Umbilical cord (tissue), 2 donors: ENCODE measurements around the gene FAM89B. TPM values are rescaled to one million over a fixed set of nuclear protein-coding genes. Genes with fewer than 3 reads are reported as not detected.
"Not testable (repeated sequence)": the region's sequence is repeated elsewhere in the genome, so short reads cannot be mapped to it uniquely, and the experiment has no call there.

ENCODE experiments used
- DNase-seq: peaks from one replicate; pipeline ENCODE4 v3.0.0-alpha.2; 2015; ENCODE audit warnings: low spot score
- total RNA-seq: library from RNA; depleted of rRNA; stranded (reverse); fragments of >200 nt; gene quantifications from one replicate; pipeline ENCODE4 v1.2.3, GENCODE V29; 2014; ENCODE audit warnings: low replicate concordance; ENCODE audit not compliant: insufficient read depth

Gene FAM89B
- 36.8 TPM for total RNA-seq

DNA sequence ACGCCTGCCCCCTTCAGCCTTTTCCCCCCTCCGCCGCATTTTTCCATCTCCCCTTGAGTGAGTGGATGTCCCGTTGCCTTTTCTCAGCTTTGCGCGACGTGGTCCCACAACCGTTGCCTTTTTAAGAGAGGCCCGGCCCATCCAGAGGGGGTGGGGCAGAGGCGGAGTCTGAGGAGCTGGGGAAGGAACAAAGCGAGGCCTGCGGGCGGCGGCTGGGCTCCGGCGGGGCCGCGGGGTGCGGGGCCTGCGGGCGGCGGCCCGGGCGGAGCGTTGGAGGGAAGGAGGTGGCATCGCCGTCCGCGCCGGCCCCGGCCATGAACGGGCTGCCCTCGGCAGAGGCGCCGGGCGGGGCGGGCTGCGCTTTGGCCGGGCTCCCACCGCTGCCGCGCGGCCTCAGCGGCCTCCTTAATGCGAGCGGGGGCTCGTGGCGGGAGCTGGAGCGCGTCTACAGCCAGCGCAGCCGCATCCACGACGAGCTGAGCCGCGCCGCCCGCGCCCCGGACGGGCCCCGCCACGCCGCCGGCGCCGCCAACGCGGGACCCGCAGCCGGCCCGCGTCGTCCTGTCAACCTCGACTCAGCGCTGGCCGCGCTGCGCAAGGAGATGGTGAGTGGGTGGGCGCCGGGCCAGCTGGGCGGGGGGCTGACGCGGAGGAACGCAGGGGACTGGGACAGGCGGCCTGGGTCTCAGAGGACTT lies at the start of gene FAM89B:
FAM89B (plus strand) TSS at position 183 of the 696 bp plus-strand sequence; CDS start at position 315, 132 bp downstream.
- DNase-seq, result peak; percentile 95

DNA sequence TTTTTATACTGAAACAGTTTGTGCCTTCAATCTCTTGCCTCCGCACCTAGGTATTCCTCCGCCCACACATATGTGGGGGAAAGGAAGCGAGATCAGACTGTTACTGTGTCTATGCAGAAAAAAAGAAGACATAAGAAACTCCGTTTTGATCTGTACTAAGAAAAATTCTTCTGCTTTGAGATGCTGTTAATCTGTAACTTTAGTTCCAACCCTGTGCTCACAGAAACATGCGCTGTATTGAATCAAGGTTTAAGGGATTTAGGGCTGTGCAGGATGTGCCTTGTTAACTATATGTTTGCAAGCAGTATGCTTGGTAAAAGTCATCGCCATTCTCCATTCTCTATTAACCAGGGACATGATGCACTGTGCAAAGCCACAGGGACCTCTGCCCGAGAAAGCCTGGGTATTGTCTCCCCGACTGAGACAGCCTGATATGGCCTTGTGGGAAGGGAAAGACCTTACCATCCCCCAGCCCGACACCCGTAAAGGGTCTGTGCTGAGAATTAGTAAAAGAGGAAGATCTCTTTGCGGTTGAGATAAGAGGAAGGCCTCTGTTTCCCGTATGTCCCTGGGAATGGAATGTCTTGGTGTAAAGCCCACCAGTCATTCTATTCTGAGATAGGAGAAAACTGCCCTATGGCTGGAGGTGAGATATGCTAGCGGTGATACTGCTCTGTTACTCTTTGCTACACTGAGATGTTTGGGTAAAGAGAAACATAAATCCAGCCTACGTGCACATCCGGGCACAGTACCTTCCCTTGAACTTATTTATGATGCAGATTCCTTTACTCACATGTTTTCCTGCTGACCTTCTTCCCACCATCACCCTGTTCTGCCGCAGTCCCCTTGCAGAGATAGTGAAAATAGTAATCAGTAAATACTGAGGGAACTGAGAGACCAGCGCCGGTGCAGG lies 49.4 kb upstream of the FAM89B start:
- peak; percentile 94 for DNase-seq

DNA sequence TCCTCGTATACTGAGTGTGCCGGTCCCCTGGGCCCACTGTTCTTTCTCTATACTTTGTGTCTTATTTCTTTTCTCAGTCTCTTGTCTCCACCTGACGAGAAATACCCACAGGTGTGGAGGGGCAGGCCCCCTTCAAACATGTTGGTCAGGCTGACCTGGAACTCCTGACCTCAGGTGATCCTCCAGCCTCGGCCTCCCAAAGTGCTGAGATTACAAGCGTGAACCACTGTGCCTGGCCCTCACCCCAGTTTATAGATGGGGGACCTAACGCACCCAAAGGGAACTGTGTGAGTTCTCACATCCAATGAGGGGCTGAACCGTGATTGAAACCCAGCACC lies 48.7 kb upstream of the FAM89B start:
- not testable (repeated sequence) for DNase-seq

DNA sequence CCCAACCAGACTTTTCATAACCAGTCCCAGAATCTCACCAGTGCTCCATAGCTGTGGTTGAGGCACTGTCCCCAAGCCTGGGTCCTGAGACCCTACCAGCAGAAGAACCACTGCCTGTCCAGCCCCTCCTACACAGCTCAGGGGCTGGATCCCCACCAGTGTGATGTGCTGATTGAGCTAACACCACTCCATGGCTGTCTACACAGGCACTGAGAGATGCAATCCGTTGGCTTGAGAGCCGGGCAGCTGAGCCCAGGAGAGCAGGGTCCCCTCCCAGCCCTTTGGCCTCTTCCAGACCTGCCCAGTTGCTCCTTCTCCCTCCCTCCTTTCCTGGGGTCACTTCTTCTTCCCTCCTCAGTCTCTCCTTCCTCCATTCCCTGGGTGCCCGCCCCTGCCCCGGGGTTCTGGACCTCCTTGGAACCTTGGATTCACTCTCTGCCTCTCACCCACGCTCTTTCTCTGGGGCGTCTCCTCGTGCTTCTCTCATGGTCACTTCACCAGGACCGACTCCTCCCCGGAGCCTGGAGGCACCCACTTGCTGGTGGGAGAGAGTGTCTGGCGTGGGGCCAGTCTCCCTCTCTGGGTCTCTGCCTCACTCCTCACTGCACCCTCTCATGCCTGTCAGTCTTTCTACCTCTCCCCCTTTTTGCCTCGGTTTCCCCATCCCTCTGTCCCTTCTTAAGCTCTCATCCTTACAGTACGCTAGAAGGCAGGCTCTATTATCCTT lies 48.2 kb upstream of the FAM89B start:
- DNase-seq, result peak; percentile 97

DNA sequence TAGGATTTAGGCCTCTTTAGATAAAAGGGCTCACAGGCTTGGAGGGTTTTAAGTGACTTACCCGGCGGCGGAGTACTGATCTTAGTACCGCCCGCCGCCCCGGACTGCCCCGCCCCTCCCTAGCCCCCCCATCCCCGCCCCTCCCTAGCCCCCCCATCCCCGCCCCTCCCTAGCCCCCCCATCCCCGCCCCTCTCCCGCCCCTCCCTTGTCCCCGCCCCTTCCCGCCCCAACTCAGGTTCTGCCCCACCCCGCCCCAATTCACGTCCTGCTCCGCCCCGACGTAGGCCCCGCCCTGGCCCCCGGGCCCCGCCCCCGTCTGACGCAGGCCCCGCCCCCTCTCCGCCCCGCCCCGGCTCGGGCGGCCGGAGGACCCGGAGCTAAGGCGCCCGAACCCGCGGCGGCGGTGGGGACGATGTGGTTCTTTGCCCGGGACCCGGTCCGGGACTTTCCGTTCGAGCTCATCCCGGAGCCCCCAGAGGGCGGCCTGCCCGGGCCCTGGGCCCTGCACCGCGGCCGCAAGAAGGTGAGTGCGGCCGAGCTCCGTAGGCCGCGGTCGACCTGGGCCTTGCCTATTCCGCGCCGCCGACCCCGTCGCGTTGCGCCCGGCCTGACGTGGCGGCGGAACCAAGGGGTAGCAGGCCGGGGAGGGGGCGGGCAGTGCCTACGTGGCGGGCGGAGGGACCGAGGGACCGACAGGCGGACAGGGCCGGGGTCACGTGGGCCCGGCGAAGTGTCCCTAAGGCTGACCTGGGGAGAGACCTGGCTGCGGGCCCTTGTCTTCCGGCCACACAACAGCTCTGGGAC lies 47.4 kb upstream of the FAM89B start, which contains the start of gene SCYL1:
SCYL1 (plus strand) TSS at position 343 of the 805 bp plus-strand sequence; CDS start at position 414, 71 bp downstream.
- no peak for DNase-seq

DNA sequence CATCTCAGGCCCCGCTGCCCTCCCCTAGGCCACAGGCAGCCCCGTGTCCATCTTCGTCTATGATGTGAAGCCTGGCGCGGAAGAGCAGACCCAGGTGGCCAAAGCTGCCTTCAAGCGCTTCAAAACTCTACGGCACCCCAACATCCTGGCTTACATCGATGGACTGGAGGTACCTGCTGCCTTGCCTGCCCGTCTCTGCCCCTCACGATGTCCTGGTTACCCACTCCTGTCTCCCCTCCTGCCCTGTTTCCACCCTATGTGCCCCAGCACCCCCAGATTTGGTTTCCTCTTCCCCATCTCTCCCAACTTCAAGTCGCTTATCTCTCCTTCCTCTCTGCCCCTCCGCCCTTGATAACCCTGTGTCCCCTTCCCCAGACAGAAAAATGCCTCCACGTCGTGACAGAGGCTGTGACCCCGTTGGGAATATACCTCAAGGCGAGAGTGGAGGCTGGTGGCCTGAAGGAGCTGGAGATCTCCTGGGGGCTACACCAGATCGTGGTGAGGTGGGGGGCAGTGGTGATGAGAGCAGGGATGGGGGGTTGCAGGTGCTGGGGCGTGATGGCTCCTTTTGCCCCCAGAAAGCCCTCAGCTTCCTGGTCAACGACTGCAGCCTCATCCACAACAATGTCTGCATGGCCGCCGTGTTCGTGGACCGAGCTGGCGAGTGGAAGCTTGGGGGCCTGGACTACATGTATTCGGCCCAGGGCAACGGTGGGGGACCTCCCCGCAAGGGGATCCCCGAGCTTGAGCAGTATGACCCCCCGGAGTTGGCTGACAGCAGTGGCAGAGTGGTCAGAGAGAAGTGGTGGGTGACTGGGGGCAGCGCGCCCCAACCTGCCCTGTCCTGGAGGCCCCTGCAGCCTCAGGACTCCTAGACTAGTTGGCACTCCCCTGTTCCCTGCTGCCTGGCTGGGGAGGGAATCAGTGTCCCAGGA lies 46.5 kb upstream of the FAM89B start:
- DNase-seq, result no peak

DNA sequence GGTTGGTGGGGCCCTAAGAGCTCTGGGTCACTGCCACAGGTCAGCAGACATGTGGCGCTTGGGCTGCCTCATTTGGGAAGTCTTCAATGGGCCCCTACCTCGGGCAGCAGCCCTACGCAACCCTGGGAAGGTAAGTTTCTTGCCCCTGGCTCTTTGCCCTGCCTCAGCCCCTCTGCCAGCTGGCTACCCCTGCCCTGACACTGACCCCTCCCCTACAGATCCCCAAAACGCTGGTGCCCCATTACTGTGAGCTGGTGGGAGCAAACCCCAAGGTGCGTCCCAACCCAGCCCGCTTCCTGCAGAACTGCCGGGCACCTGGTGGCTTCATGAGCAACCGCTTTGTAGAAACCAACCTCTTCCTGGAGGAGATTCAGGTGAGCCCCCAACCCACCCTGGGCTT lies 45.6 kb upstream of the FAM89B start:
- DNase-seq, result no peak

DNA sequence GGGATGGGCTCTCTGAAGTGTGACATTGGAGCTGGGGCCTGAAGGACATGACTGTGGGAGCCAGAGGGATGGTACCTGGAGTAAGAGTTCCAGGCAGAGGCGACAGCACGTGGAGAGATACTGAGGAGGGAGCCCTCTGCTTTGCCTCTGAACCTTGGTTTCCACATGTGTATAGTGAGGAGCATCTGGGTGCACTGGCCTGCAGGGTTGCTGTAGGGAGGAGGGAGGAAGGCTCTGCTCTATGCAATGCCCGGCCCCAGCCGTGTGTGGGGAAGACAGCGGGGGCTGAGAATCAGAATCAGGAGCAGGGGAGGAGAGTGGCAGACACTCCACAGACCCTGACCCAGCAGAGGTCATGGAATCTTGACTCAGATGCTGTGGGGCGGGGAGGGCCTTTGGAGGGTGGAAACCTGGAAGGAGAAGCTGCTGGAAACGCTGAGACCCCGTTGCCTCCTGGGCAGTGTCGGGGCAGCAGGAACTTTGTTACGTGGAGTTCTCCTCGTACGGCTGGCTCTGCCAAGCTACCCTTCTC lies 43.5 kb upstream of the FAM89B start:
- no peak for DNase-seq

DNA sequence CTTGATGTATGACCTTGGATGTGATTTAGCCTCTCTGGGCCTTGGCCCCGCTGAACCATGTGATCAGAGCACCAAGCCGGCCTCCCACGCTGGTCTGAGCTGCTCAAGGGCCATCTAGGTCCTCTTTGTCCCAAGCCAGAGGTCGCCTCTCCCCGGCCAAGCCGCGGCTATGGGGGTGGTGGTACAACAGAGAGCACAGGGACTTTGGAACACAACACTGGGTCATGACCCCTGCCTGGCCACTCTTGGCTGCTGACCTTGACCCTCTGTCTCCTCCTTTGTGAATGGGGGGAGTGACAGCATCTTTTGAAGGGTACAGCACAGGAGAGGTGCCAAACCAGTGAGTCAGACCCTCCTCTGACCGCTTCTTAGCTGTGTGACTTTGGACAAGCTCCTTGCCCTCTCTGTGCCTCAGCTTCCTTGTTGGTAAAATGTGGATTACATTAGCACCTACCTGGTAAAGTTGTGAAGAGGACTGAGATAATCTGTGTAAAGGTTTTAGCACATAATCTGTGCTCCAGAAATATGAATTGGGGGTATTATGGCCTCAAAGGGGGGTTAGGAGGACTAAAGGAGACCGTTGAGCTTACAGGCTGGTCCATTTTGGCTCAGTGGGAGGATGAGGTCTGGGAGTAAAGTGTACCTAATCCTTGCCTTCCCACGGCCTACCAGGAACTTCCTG lies 42.7 kb upstream of the FAM89B start:
- DNase-seq, result no peak

DNA sequence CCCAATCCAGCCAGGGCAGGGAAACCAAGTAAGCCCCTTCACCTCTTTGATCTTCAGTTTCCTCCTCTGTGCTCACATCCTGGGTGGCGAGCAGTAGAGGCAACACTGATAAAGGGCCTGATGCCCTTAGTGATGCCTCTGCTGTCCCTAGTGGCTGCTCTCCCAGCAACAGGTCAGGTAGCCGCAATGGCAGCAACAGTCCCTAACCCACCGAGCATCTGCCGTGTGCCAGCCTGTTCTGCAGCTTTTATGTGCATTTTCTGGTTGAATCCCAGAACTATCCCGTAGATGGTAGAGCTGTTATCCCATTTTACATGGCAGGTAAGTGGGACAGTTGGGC lies 42.2 kb upstream of the FAM89B start:
- no peak for DNase-seq

DNA sequence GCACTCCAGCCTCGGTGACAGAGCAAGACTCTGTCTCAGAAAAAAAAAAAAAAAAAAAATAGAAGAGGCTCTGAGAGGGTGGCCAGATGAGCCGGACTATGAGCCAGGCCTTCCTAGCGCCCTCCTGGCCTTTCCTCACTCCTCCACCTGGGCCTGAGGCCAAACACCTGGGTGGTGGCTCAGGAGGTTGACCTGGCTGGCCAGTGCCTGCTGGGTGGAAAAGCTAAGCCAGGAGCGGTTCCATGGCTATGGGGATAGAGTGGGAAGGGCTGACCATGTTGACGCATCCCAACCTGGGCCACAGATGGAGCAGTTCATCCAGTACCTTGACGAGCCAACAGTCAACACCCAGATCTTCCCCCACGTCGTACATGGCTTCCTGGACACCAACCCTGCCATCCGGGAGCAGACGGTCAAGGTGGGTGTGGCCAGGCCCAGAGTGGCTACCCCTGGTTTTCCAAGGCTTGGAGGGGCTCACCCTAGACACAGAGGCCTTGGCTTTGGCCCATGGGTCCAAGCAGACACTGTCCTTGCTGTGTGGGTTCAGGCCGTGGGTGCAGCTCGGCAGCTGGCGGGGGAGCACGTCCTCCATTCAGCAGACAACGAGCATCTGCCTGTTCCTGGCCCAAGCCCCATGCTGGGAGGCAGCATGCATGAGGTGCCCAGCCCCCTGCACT lies 39.8 kb upstream of the FAM89B start:
- no peak for DNase-seq

DNA sequence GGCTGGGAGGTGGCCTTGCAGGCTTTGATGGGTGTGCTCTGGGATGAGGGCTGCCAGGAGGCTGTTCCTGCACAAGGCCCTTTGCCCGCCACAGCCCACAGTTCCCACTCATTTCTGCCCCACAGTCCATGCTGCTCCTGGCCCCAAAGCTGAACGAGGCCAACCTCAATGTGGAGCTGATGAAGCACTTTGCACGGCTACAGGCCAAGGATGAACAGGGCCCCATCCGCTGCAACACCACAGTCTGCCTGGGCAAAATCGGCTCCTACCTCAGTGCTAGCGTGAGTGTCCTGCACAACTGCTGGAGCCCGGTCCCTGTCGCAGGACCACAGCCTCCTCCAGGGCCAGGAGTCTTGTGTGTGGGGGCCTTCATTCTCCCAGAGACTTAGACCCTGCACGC lies 37.2 kb upstream of the FAM89B start:
- DNase-seq, result no peak

DNA sequence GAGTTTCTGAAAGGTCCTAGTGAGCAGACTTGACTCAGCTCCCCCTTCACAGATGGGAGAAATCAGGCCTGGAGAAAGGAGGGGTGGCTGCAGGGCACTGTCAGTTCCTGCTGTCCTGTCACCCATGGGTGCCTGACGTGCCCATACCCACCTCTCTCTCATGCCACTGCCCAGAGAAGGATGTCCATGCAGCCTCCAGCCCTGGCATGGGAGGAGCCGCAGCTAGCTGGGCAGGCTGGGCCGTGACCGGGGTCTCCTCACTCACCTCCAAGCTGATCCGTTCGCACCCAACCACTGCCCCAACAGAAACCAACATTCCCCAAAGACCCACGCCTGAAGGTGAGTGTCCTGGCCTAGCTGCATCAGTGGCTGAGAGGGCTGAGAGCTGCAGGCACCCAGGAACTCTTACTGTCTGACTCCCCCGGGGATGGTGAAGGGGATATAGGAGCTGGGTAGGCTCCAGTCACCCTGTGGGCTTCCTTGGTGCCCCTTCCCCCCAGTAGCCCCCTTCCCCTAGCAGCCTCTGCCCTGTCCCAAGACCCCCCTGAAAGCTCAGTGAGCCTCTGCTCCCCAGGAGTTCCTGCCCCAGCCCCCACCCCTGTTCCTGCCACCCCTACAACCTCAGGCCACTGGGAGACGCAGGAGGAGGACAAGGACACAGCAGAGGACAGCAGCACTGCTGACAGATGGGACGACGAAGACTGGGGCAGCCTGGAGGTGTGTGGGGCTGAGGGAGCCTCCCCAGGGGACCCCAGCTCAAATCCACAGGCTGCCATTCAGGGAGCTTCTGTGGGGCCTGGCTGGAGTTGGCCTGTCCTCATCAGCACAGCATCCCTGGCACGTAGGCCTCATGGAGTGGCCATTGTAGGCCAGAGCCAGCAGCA lies 35.7 kb upstream of the FAM89B start:
- DNase-seq, result no peak

DNA sequence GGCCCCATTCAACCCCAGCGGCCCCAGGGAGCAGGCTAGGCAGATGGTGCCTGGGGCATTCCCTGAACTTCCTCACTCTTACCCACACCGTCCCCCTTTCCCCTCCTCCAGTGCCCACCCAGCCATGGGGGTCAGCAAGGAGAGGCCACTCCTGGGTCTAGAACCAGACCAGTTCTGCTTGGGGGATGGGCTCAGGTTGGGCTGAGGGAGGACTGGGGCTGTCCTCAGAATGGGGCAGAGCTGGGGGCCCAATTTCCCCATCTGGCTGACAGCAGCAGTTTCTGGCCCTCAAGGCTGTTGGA lies 35.1 kb upstream of the FAM89B start:
- no peak for DNase-seq

DNA sequence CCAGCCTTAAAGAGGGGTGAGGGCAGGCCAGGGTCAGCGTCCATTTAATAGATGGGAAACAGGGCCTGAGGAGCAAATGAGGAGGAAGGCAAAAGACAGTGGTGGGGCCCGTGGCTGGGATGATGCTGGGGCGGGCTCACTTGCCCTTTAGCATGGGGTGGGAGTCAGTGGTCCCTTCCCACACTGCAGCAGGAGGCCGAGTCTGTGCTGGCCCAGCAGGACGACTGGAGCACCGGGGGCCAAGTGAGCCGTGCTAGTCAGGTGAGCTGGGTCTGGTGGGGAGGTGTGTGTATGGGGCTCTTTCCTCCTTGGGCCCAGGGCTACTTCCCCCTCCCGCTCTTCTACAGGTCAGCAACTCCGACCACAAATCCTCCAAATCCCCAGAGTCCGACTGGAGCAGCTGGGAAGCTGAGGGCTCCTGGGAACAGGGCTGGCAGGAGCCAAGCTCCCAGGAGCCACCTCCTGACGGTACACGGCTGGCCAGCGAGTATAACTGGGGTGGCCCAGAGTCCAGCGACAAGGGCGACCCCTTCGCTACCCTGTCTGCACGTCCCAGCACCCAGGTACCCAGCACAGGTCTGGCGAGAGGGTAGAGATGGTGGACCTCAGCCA lies 34.6 kb upstream of the FAM89B start:
- no peak for DNase-seq

DNA sequence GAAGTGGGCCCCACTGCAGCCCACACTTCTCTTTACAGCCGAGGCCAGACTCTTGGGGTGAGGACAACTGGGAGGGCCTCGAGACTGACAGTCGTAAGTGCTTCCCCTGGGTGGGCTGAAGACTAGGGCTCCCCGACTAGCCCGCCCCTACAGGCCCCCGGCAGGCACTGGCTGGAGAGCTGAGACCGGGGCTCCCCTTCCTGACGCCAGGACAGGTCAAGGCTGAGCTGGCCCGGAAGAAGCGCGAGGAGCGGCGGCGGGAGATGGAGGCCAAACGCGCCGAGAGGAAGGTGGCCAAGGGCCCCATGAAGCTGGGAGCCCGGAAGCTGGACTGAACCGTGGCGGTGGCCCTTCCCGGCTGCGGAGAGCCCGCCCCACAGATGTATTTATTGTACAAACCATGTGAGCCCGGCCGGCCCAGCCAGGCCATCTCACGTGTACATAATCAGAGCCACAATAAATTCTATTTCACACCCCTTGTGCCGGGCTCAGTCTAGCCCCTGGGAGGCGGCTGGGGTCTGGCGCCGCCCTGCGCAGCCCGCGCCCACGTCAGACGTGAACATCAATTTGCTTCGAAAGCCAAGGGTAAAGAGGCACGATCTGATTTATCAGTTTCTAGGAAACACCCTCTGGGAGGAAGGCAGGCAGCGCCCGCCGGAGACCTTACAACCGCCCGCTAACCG lies 34.0 kb upstream of the FAM89B start:
- DNase-seq, result no peak
